CD8-positive, alpha-beta memory T cell (primary cell): Measurements from ENCODE around the gene TOLLIP. TPM values are rescaled to one million over a fixed set of nuclear protein-coding genes. Genes with fewer than 3 reads are reported as not detected.

Experiments
- CTCF ChIA-PET: fragments of 350-600 bp; sonication (Branson Sonifier 250); formaldehyde crosslinking; loops from one replicate; lab custom pipeline; 2021; ENCODE audit warnings: antibody characterized with exemption; lab: Charles Lee
- POLR2A ChIA-PET: fragments of 350-600 bp; sonication (Branson Sonifier 250); formaldehyde crosslinking; loops from one replicate; lab custom pipeline; 2021; ENCODE audit warnings: antibody characterized with exemption; lab: Charles Lee
- DNase-seq, 5 donors: peaks; one replicate each; pipeline versions ENCODE4 v3.0.0 to v3.0.0-alpha.2; 2020 to 2022; ENCODE audit warnings: mixed read lengths in 1 of 5
- H3K27ac ChIP-seq: one replicate; pipeline ENCODE4 v1.7.0; 2013; ENCODE audit warnings: low read depth, mild to moderate bottlenecking, low read length, moderate library complexity
- H3K27me3 ChIP-seq: 2 replicates; pipeline ENCODE4 v1.7.0; 2013; ENCODE audit warnings: low read length, mild to moderate bottlenecking; ENCODE audit not compliant: insufficient read depth, poor library complexity, severe bottlenecking
- H3K36me3 ChIP-seq: 2 replicates; pipeline ENCODE4 v1.7.0; 2013; ENCODE audit warnings: mild to moderate bottlenecking, low read length, moderate library complexity; ENCODE audit not compliant: insufficient read depth
- H3K4me1 ChIP-seq: 2 replicates; pipeline ENCODE4 v1.7.0; 2013; ENCODE audit warnings: mild to moderate bottlenecking, low read length, moderate library complexity; ENCODE audit not compliant: insufficient read depth
- H3K4me3 ChIP-seq: 2 replicates; pipeline ENCODE4 v1.7.0; 2013; ENCODE audit warnings: mild to moderate bottlenecking, low read length
- H3K9me3 ChIP-seq: 2 replicates; pipeline ENCODE4 v1.7.0; 2013; ENCODE audit warnings: mild to moderate bottlenecking, low read length
- H3K27ac Mint-ChIP-seq, 8 donors: one replicate each; pipeline ENCODE4 v1.8.0; 2020 to 2021; ENCODE audit warnings: mixed read lengths in 8 of 8, mild to moderate bottlenecking in 6 of 8, inconsistent platforms in 3 of 8, moderate library complexity in 3 of 8
- H3K27me3 Mint-ChIP-seq, 2 donors: one replicate each; pipeline ENCODE4 v1.8.0; 2020 to 2021; ENCODE audit warnings: mixed read lengths in 2 of 2, mild to moderate bottlenecking in 1 of 2, moderate library complexity in 1 of 2
- H3K36me3 Mint-ChIP-seq, 3 donors: one replicate each; pipeline ENCODE4 v1.8.0; 2020 to 2021; ENCODE audit warnings: mixed read lengths in 3 of 3, inconsistent platforms in 1 of 3, mild to moderate bottlenecking in 1 of 3
- H3K4me1 Mint-ChIP-seq, 3 donors: one replicate each; pipeline ENCODE4 v1.8.0; 2020 to 2021; ENCODE audit warnings: mixed read lengths in 3 of 3, inconsistent platforms in 1 of 3, mild to moderate bottlenecking in 1 of 3
- H3K4me3 Mint-ChIP-seq, 7 donors: one replicate each; pipeline ENCODE4 v1.8.0; 2020 to 2021; ENCODE audit warnings: mixed read lengths in 7 of 7, mild to moderate bottlenecking in 6 of 7, moderate library complexity in 4 of 7, inconsistent platforms in 2 of 7
- H3K9me3 Mint-ChIP-seq, 5 donors: one replicate each; pipeline ENCODE4 v1.8.0; 2020 to 2022; ENCODE audit warnings: mixed read lengths in 5 of 5, mild to moderate bottlenecking in 3 of 5, moderate library complexity in 2 of 5, inconsistent platforms in 1 of 5
- polyA plus RNA-seq: library from polyadenylated mRNA; unstranded; fragments of 300-500 nt; fragmentation: Illumina TruSeq; gene quantifications from one replicate; pipeline ENCODE4 v1.2.3, GENCODE V29; 2021
- total RNA-seq, 2 experiments: library from RNA; stranded (reverse); gene quantifications; one replicate each; pipeline ENCODE4 v1.2.3, GENCODE V29; 2021

TOLLIP gene
- total and polyA plus RNA-seq, 3 experiments from 2014 or later: 31.1 to 41.8 (median 36.3) TPM

DNA sequence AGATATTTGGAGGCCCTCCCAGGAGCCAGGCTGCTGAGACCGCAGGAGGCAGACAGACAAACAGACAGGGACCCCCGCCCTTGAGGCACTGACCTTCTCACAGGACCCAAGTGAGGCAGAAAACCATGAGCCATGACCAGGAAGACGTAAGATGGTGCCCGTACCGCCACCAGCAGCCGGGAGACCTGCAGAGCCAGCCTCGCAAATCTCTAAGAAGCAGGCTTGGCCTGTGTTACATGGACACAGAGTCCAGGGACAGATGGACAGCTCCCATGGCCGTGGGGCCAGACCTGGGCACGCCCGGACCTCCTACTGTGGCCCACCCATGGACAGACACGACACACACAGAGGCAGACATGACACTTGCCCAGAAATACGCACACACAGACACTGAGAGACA lies 30.7 kb upstream of the TOLLIP start:
- peaks cover 0 to 1% of the 10 kb centered on the region in 2 donors for H3K27me3 Mint-ChIP-seq
- no peak overlapping the region for H3K4me3 Mint-ChIP-seq
- H3K4me1 ChIP-seq: peaks cover 9% of the 10 kb centered on the region
- H3K27ac Mint-ChIP-seq: no peak overlapping the region
- peaks cover 4 to 10% (median 9%) of the 10 kb centered on the region in 5 donors for H3K9me3 Mint-ChIP-seq
- peaks cover 13% of the 10 kb centered on the region for H3K9me3 ChIP-seq
- ChIA-PET POLR2A (no interaction called here), CTCF (no interaction called here)
- no peaks in the 10 kb centered on the region for H3K36me3 ChIP-seq
- no peaks in the 10 kb centered on the region for H3K27me3 ChIP-seq
- H3K4me1 Mint-ChIP-seq: peaks cover 13 to 19% (median 14%) of the 10 kb centered on the region in 3 donors
- H3K36me3 Mint-ChIP-seq: no peaks in the 10 kb centered on the region
- no peak overlapping the region for H3K4me3 ChIP-seq
- no peak overlapping the region for H3K27ac ChIP-seq
- no peak for DNase-seq

DNA sequence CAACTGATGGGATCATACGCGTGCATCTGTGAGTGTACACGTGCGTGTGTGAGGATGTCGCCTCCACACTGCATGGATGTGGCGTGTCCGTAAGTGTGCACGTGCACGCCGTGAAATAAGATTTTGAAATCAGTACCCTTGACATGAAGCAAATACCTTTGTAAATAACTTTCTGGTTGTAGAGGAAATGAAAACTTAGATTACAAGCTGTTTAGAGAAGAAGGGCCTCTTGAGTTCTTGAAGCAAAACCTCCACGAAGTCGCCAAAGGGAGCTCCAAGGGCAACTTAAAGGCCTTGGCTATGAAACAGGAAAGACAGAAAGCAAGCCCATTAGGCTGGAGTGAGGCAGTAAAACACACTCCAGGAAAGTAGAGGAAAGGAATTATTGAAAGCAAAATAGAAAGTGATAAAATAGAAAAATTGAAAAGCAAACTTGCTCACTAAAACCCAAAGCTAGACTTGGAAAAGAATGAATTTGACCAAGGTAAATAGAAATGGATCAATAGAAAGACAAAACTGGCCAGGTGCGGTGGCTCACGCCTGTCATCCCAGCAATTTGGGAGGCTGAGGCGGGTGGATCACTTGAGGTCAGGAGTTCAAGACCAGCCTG lies 29.7 kb upstream of the TOLLIP start:
- Histone ChIP-seq H3K4me3 (no peak overlapping the region), H3K36me3 (no peaks in the 10 kb centered on the region), H3K27ac (no peak overlapping the region), H3K9me3 (peaks cover 13% of the 10 kb centered on the region), H3K27me3 (no peaks in the 10 kb centered on the region), H3K4me1 (peaks cover 12% of the 10 kb centered on the region)
- no peak overlapping the region for H3K4me3 Mint-ChIP-seq
- CTCF ChIA-PET: no interaction called here
- H3K4me1 Mint-ChIP-seq: peaks cover 13 to 21% (median 17%) of the 10 kb centered on the region in 3 donors
- no peak for DNase-seq
- no peaks in the 10 kb centered on the region for H3K36me3 Mint-ChIP-seq
- H3K27ac Mint-ChIP-seq: no peak overlapping the region
- POLR2A ChIA-PET: interaction anchor here (0.6 kb wide), 1 partner anchor 433 kb away, joined by 3 read pairs; no protein-coding TSS in a partner anchor
- H3K9me3 Mint-ChIP-seq: peaks cover 4 to 10% (median 9%) of the 10 kb centered on the region in 5 donors
- peaks cover 0 to 1% of the 10 kb centered on the region in 2 donors for H3K27me3 Mint-ChIP-seq

DNA sequence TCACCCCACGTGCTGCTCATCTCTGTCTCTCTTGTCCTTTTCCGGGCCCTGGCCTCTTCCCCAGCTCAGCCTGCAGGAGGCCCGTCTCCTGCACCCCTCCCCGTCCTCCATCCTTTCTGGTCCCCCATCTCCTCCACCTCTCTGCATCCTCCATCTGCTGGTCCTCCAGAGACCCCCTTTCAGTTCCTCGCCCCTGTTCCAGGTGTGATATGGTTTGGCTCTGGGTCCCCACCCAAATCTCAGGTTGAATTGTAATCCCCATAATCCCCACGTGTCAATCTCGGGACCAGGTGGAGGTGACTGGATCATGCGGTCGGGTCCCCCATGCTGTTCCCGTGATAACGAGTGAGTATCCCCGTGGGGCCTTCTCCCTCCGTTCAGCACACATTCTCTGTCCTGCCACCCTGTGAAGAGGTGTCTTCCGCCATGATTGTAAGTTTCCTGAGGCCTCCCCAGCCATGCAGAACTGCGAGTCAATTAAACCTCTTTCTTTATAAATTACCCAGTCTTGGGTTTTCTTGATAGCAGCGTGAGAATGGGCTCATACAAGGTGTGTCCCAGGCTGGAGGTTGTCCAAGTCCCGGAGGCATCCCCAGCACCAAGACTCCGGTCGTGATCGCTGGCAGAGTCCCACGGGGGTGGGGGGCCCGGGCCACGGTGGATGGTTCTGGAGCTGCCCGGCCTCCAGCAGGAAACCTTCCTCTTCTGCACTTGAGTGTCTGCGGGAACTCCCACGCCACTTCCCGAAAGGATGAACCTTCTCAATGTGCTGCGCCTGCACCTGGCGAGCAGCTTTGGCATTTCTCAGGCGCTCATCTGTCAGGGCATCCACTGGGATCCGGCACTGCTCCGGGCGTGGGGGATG lies 29.0 kb upstream of the TOLLIP start:
- H3K9me3 Mint-ChIP-seq: peaks cover 4 to 10% (median 9%) of the 10 kb centered on the region in 5 donors
- Histone ChIP-seq H3K36me3 (no peaks in the 10 kb centered on the region), H3K27me3 (no peaks in the 10 kb centered on the region), H3K9me3 (peaks cover 13% of the 10 kb centered on the region), H3K4me1 (peaks cover 12% of the 10 kb centered on the region), H3K27ac (no peak overlapping the region), H3K4me3 (no peak overlapping the region)
- ChIA-PET CTCF (no interaction called here), POLR2A (interaction anchor here (0.6 kb wide), 1 partner anchor 526 kb away, joined by 4 read pairs; no protein-coding TSS in a partner anchor)
- no peaks in the 10 kb centered on the region for H3K36me3 Mint-ChIP-seq
- H3K27ac Mint-ChIP-seq: peak overlapping the region in 6 of 8 donors; percentile 43 to 90 (median 84)
- H3K4me3 Mint-ChIP-seq: peak overlapping the region in 5 of 7 donors; percentile 37 to 90 (median 70)
- peak in 1 of 5 donors; percentile 16 for DNase-seq
- peaks cover 13 to 21% (median 17%) of the 10 kb centered on the region in 3 donors for H3K4me1 Mint-ChIP-seq
- peaks cover 0 to 1% of the 10 kb centered on the region in 2 donors for H3K27me3 Mint-ChIP-seq

DNA sequence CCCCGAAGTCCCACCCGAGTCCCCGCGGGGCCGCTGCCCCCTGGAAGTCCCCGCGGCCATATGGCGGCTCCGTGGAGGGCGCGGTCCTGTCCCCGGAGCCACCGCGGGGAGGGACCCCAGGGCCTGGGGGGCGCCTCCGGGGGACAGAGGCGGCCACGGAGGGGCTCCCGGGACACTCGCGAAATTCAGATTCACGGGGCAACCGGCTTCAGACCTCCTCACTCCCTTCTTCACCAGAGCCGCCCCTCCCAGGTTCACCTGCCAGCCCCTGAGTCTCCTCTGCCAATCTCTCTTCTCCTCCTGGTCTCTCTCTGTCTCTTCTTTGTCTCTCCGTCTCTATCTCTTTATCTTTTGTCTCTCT lies 28.2 kb upstream of the TOLLIP start:
- Histone ChIP-seq H3K27me3 (no peaks in the 10 kb centered on the region), H3K27ac (no peak overlapping the region), H3K9me3 (peaks cover 13% of the 10 kb centered on the region), H3K36me3 (no peaks in the 10 kb centered on the region), H3K4me1 (peaks cover 12% of the 10 kb centered on the region), H3K4me3 (no peak overlapping the region)
- Mint-ChIP-seq H3K36me3 (no peaks in the 10 kb centered on the region), H3K4me3 (peak overlapping the region in 4 of 7 donors; percentile 70 to 72 (median 71)), H3K9me3 (peaks cover 4 to 10% (median 9%) of the 10 kb centered on the region in 5 donors), H3K4me1 (peaks cover 13 to 21% (median 17%) of the 10 kb centered on the region in 3 donors), H3K27ac (peak overlapping the region in 7 of 8 donors; percentile 44 to 90 (median 73)), H3K27me3 (peaks cover 0 to 1% of the 10 kb centered on the region in 2 donors)
- DNase-seq: peak in 1 of 5 donors; percentile 19
- ChIA-PET CTCF (no interaction called here), POLR2A (interaction anchor here (0.6 kb wide), 1 partner anchor 527 kb away, joined by 4 read pairs; no protein-coding TSS in a partner anchor)

DNA sequence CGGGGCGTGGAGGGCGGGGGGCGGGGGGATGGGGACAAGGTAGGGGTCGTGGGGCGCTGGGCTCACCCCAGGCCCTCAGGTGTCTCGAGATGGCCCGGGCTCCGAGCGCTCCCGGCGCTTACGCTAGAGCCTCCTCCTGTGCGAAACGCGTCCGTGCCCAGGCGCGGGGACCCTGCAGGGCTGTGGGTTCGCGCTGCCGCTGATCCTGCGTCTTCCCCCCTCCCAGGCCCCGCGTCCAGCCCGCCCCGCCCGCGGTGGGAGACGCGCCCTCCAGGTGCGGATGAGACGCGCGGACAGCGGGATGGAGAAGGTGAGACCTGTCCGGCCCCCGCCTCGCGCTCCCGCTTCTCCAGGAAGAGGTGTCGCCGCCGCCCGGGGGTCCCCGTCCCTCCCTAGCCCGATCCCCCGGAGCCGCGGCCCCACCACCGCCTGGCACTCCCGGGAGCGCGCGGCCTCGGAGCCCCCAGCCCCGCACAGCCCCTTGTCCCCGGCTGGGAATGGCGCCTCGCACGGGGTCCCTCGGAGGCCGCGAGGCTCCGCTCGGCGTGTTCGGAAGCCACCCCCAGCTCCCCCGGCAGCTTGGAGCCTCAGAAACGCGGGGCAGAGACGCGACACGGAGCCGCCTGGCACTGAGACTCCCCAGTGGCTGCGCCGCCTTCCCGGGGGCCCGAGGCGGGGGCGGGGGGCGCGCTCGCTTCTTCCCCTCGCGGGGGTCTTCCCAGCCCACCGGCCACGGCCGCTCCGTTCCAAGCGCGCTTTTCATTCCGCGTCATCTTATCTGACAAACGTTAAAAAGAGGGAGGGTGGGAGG lies 27.6 kb upstream of the TOLLIP start:
- Mint-ChIP-seq H3K27ac (no peak overlapping the region), H3K27me3 (peaks cover 0 to 1% of the 10 kb centered on the region in 2 donors), H3K4me3 (peak overlapping the region in 1 of 7 donors; percentile 32), H3K9me3 (peaks cover 4 to 10% (median 9%) of the 10 kb centered on the region in 5 donors), H3K36me3 (no peaks in the 10 kb centered on the region), H3K4me1 (peaks cover 13 to 21% (median 17%) of the 10 kb centered on the region in 3 donors)
- Histone ChIP-seq H3K27ac (no peak overlapping the region), H3K4me1 (peaks cover 12% of the 10 kb centered on the region), H3K4me3 (no peak overlapping the region), H3K27me3 (no peaks in the 10 kb centered on the region), H3K9me3 (peaks cover 13% of the 10 kb centered on the region), H3K36me3 (no peaks in the 10 kb centered on the region)
- ChIA-PET CTCF (no interaction called here), POLR2A (no interaction called here)
- peak; percentile 37 to 73 (median 55) for DNase-seq

DNA sequence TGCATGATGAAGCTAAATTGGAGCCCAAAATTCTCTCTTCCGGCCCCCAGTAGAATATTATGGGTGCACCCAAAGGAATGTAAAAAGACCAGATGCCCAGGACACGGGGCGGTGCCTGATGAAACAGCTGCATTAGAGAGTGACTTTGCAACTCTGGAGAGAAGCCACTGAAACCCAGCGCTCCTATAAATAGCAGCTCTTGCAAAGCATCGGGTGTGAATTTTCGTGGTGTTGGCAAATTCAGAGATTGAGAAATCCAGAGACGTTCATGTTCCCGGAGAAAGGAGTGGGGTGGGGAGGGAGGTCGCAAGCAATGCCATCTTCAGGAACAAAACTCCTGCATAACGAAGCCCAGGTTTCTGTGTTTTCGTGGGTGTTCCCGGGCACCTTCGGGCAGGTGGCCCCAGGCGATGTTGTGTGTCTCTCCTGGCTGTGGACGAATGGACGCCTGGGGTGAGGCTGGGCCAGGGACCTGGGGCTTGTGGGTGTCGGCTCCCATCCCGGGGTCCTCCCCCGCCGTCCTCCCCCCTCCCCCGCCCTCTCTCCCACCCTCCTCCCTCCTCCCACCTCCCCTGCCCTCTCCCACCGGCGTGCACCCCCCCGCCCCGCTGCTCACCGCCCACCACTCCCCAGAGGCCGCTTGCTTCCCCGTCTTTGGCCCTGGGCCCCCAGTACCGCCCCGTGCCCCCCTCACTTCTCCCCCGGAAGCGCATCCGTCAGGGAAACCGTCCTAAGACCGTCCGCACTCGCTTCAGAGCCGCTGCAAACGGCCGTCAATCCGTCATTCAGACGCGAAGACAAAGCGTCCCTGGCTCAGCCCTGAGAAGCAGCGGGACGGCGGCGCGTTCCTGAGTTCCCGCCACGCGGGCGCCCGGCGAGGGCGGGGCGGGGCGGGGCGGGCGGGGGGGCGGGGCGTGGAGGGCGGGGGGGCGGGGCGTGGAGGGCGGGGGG lies 26.7 kb upstream of the TOLLIP start:
- CTCF ChIA-PET: interaction anchor here (1.1 to 2.4 kb wide), 3 partner anchors 9 to 26 kb away, joined by 3 to 6 read pairs (median 5); partner anchors contain the start of gene TOLLIP
- no peaks in the 10 kb centered on the region for H3K36me3 Mint-ChIP-seq
- POLR2A ChIA-PET: interaction anchor here (0.8 kb wide), 1 partner anchor 47 kb away, joined by 4 read pairs; no protein-coding TSS in a partner anchor
- peaks cover 13% of the 10 kb centered on the region for H3K9me3 ChIP-seq
- H3K27ac ChIP-seq: no peak overlapping the region
- H3K4me3 ChIP-seq: peak overlapping the region; percentile 71
- peaks cover 0 to 1% of the 10 kb centered on the region in 2 donors for H3K27me3 Mint-ChIP-seq
- H3K36me3 ChIP-seq: no peaks in the 10 kb centered on the region
- H3K4me3 Mint-ChIP-seq: peak overlapping the region; percentile 78 to 93 (median 85)
- H3K27ac Mint-ChIP-seq: peak overlapping the region in 7 of 8 donors; percentile 54 to 97 (median 74)
- peaks cover 12% of the 10 kb centered on the region for H3K4me1 ChIP-seq
- H3K9me3 Mint-ChIP-seq: peaks cover 4 to 10% (median 9%) of the 10 kb centered on the region in 5 donors
- DNase-seq: peak; percentile 55 to 79 (median 57)
- H3K4me1 Mint-ChIP-seq: peaks cover 13 to 21% (median 17%) of the 10 kb centered on the region in 3 donors
- no peaks in the 10 kb centered on the region for H3K27me3 ChIP-seq
